IPS-18c (cell line): Measurements from ENCODE around the gene FIG4.
"Not testable (repeated sequence)": the region's sequence is repeated elsewhere in the genome, so short reads cannot be mapped to it uniquely, and the experiment has no call there.

ENCODE experiments used
- H3K4me3 ChIP-seq: 2 replicates; pipeline ENCODE4 v1.7.0; 2013; ENCODE audit warnings: low read depth, mild to moderate bottlenecking, low read length, moderate library complexity; ENCODE audit not compliant: insufficient read depth
- H3K9me3 ChIP-seq: one replicate; pipeline ENCODE4 v1.6.1; 2013; ENCODE audit warnings: mild to moderate bottlenecking, low read length, moderate library complexity; ENCODE audit not compliant: control insufficient read depth, insufficient read depth

The FIG4 gene

DNA sequence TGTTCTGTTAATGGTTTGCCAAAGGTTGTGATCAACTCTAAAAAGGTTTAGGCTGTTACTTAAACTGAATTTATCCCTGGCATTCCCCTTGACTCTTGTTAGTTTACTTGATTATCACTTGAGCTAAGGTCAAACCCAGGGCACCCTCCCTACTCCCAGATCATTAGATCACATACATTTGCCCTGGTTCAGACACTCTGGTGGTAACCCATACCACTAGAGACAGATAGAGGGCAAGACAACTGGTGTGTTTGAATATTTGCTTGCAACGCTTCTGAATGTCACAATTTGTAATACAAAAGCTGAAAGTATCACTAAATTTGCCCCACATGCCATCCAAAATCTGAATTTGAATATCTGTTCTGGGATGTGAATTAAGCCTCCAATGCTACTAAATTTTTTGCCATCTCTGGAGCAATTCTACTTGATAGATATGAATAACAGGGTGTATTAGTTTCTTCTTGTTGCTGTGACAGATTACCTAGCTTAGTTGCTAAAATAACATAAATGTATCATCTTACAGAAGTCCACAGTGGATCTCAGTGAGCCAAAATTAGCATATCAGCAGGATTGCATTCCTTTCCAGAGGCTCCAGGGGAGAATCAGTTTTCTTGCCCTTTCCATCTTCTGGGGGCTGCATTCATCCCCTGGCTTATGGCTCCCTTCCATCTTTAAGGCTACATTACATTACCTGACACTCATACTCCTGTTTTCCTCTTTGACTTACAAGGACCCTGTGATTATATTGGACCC lies 45.4 kb downstream of the FIG4 start:
- H3K9me3 ChIP-seq = no peaks in the 10 kb centered on the region
- H3K4me3 ChIP-seq = no peak overlapping the region

DNA sequence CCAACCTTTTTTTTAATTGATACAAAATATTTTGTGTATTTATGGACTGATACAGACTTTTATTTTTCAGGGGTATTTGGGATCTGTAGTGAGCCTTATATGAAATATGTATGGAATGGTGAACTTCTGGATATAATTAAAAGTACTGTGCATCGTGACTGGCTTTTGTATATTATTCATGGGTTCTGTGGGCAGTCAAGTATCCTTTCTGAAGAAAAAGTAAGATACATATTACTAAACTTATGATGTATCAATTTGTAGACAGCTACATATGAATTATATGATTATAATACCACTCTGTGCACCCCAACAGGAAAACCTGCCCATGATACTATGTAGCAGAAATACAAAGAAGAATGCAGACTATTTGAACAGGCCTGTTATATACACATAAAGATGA lies 47.2 kb downstream of the FIG4 start:
- H3K4me3 ChIP-seq = no peak overlapping the region
- no peaks in the 10 kb centered on the region for H3K9me3 ChIP-seq

DNA sequence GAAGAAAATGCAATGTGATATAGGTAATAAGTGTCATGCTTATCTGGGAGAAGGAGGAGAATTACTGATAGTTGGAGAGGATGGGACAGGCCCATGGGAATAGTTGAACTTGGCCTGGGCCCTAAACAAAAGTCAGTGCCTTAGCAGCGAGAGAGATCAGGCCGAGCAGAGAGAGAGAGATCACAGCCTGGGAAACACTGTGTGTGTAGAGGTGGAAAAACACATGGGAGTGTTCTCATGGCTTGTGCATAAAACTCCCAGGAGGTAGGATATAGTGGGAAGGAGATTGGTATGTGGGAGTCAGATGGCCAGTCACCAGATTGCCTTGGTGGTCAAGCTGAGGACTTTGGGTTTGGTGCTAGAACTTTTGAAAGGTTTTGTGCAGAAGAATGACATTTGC lies 47.6 kb downstream of the FIG4 start:
- Histone ChIP-seq H3K9me3 (no peaks in the 10 kb centered on the region), H3K4me3 (no peak overlapping the region)

DNA sequence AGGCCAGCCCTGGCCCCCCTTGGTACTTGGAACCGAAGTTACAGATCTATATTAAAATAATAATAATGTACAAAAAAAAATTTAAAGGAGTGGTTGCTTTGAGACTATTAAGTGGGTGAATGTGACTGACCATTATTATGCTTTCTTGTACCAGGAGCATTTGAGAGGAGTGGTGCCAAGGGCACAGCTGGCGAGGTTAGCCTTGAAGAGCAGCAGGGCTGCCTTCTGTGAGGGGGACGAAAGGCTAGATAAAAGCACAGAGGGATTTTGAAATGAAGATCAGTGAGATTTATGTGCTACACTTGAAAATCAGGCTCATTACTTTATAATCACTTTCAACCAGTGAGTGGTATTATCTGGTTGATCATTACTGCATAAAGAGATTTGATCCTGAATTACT lies 48.6 kb downstream of the FIG4 start:
- Histone ChIP-seq H3K4me3 (no peak overlapping the region), H3K9me3 (no peaks in the 10 kb centered on the region)

DNA sequence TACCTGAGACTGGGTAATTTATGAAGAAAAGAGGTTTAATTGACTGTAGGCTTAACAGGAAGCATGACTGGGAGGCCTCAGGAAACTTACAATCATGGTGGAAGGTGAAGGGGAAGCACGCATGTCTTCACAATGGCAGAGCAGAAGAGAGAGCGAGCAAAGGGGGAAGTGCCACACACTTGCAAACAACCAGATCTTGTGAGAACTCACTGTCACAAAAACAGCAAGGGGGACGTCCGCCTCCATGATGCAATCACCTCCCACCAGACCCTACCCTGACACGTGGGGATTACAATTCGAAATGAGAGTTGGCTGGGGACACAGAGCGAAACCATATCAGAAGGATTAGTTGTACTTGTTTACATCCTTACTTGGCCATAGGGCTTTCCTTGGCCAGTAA lies 49.7 kb downstream of the FIG4 start:
- H3K4me3 ChIP-seq = no peak overlapping the region
- no peaks in the 10 kb centered on the region for H3K9me3 ChIP-seq

DNA sequence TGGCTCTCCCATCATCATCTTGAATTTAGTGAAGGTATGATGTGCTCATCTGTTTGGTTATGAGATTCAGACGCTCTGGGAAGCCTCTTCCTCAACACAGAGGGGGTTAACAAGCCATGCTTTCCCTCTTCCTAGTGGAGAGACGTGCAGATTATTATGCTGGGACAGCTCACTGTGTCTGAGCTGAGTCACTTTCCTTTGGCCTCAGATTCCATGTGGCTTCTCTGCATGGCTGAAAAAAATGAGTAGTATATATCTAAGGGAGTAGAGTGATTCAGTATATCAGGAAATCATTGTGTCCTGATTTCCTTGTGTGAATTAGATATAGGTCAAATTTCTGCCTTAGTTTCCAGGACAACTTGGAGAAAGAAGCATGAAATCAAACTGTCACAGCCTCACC lies 52.6 kb downstream of the FIG4 start:
- H3K9me3 ChIP-seq = no peaks in the 10 kb centered on the region
- H3K4me3 ChIP-seq = no peak overlapping the region

DNA sequence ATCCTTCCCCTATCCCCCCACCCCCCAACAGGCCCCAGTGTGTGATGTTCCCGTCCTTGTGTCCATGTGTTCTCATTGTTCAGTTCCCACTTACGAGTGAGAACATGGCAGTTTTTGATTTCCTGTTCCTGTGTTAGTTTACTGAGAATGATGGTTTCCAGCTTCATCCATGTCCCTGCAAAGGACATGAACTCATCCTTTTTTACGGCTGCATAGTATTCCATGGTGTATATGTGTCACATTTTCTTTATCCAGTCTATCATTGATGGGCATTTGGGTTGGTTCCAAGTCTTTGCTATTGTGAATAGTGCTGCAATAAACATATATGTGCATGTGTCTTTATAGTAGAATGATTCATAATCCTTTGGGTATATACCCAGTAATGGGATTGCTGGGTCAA lies 53.7 kb downstream of the FIG4 start:
- not testable (repeated sequence) for H3K4me3 ChIP-seq, H3K9me3 ChIP-seq

DNA sequence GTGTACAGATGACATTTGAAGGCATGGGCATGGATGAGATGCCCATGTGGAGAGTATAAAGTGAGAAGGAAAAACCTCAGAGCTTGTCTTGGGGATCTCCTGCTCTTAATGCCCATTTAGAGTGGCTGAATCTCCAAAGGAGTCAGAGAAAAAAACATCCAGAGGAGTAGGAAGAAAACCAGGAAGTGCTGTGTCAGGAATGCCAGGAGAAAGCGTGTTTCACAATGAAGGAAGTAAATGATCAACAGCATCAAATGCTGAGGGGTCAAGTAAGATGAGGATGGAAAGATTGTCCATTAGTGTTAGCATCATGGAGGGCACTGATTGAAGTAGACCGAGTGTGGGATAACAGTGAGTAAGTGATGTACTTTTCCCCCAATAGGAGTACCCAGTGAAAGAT lies 56.1 kb downstream of the FIG4 start:
- no peaks in the 10 kb centered on the region for H3K9me3 ChIP-seq
- no peak overlapping the region for H3K4me3 ChIP-seq

DNA sequence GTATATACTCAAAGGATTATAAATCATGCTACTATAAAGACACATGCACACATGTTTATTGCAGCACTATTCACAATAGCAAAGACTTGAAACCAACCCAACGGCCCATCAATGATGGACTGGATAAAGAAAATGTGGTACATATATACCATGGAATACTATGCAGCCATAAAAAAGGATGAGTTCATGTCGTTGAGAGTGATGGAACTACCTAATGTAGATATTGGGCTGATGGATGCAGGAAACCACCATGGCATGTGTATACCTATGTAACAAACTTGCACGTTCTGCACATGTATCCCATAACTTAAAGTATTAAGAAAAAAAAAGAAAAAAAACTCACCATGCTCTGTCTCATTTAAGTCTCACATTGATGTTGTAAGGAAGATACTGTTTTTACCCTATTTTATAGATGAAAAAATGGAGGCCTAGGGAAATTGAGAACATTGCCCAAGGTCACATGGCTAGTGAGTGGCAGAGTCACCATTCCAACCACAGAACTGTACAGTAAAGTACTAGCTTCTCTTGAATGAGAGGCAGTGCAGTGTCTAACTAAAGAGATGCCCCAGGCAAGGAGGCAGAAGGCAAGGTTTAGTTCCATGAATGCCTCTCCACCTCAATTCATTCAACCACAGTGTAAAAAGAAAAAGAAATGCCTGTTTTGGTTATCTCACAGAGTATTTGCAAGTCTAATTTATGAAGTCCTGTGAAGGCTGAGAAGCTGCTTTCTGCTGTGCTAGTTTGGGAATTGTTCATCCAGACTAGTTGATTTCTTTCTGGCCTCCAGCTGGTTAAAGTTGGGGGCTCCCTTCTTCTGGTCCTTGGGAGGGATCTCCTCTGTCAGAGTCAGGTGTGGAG lies 68.2 kb downstream of the FIG4 start:
- H3K4me3 ChIP-seq = no peak overlapping the region
- H3K9me3 ChIP-seq = no peaks in the 10 kb centered on the region

DNA sequence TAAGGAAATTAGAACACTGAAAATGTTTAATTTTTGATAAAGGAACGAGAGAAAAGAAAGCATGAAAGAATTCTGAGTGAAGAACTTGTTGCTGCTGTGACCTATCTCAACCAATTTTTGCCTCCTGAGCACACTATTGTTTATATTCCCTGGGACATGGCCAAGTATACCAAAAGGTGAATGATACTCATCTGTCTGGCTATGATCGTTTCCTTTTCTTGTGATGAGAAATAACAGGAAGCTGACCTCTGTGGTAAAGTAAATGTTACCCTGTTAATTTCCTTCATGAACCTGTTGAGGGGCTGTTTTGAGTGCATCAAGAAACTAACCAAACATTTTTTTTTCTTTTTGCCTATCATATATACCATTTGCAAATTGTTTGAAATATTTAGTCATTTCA lies 69.1 kb downstream of the FIG4 start:
- Histone ChIP-seq H3K4me3 (no peak overlapping the region), H3K9me3 (no peaks in the 10 kb centered on the region)

DNA sequence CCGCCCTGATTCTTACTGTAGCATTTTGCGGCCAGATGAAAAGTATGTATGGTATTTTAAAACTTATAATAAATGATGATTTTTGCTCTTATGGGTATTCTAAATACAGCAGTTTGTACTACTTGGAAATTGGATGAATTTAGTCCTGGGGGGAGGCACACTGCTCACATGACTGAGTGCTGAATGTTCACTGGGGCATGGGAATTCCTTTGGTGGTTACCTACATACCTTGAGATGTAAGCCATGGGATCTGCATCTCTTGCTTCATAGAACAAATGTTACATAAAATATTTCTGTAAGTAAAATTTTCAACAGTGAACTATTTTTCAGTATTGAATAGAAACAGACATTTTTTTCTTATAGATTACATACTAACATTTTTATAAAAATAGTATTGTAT lies 71.1 kb downstream of the FIG4 start:
- Histone ChIP-seq H3K4me3 (no peak overlapping the region), H3K9me3 (no peaks in the 10 kb centered on the region)

DNA sequence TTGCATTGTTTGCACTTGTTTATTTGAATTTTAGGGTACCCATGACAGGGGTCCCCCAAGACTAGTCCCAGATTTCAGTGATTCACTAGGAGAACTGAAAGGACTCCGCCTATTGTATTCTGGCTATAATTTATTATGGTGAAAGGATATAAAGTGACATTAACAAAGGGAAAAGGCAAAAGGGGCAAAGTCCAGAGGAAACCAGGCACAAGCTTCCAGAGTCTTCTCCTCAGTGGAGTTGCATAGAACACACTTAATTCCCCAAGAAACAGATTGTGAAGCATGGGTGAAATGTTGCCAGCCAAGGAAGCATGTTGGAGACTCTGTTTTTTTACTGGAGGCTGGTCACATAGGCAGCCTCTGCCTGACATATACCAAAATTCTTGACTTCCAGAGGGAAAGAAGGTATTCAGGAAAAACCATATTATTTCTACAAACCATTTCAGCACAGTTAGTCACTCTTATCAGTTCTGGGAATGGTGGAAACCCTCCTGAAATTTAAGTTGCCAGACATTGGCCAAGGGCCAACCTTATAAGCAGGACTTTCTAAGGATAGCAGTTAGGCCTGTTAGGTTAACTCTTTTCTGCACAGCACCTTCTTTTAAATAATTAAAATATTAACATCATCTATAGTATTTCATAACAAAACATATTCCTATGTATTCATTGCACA lies 71.8 kb downstream of the FIG4 start:
- Histone ChIP-seq H3K4me3 (no peak overlapping the region), H3K9me3 (no peaks in the 10 kb centered on the region)

DNA sequence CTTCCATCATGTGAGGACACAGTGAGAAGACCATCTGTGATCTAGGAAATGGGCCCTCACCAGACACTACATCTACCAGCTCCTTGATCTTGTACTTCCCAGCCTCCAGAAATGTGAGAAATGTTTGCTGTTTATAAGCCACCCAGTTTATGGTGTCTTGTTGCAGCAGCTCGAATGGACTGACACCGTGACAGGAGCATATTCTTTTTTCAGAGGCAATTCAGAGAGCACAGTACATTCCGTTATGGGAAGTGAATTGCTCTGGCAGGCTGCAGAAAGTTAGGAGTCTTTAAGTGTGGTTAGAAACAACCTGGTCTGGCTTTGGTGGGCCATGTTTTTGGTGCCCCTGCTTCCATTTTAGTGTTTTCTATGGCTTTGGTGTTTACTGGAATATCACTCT lies 75.1 kb downstream of the FIG4 start:
- Histone ChIP-seq H3K4me3 (no peak overlapping the region), H3K9me3 (no peaks in the 10 kb centered on the region)

DNA sequence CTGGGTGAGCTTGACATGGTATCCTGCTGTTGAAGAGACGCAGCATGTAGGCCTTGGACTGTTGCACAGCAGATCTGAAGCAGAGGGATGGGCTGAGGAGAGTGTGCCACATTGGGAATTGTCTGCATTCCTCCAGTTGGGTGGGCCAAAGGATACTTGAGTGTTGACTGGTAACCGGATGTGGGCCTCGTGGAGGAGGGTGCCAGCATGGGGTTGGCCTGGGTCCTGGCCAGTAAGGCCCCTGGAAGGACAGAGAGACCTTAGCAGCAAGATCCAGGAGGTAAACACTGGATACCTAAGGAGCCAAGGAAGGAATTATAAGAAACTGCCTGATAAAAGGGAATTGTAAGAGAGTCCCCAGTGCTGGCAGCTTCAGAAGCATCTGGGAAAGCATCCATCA lies 76.9 kb downstream of the FIG4 start:
- no peaks in the 10 kb centered on the region for H3K9me3 ChIP-seq

DNA sequence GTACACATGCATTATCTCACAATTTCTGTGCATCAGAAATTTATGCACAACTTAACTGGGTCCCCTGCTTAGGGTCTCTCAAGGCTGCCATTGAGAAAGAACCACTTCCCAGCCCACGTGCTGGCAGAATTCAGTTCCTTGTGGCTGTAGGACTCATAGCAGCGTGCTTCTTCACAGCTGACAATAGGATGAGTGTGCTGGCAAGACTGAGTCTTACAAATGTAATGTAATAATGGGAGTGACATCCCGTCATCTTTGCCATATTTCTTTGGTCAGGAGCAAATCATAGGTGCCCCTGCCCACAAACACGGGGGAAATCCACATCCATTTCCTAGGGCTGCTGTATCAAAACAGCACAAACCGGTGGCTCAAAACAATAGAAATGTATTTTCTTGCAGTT lies 77.4 kb downstream of the FIG4 start:
- no peak overlapping the region for H3K4me3 ChIP-seq
- no peaks in the 10 kb centered on the region for H3K9me3 ChIP-seq

More for the DNA sequence above, 76.9 kb downstream of the FIG4 start:
- H3K4me3 ChIP-seq = no peak overlapping the region

DNA sequence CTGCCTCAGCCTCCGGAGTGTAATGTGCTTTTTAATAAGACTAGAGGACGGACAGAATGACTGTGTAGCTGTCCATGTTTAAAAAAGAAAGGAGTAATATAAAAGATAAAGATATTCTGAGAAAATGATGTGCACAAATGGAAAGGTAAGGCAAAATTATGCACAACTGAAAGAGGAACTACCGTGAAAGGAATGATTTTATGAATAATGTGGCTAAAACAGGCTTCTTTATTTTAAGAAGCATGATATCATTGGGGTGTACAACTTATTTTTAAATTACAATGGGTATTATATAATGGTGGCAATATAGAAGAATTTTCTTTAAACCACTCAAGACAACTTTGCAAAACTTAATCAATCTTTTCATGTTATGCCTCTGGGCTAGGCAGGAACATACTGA lies 78.1 kb downstream of the FIG4 start:
- Histone ChIP-seq H3K4me3 (no peak overlapping the region), H3K9me3 (no peaks in the 10 kb centered on the region)

DNA sequence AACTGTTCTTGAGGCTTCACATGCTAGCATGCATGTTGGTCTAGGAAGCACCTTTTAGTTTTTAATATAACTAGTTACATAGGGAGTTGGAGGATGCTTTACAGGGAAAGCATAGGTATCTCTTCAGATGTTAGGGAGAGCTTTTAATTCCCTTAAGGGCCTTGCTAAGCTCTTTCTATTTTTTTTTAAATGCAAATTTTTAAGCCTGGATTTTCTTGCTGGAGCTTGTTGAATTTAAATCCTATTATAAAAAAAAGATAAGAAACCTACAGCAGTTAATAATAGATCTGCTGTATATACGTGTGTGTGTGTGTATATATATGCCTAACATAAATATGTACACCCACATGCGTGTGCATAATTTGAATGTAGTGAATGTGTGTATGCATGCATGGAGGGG lies 79.0 kb downstream of the FIG4 start:
- H3K4me3 ChIP-seq = no peak overlapping the region
- no peaks in the 10 kb centered on the region for H3K9me3 ChIP-seq

DNA sequence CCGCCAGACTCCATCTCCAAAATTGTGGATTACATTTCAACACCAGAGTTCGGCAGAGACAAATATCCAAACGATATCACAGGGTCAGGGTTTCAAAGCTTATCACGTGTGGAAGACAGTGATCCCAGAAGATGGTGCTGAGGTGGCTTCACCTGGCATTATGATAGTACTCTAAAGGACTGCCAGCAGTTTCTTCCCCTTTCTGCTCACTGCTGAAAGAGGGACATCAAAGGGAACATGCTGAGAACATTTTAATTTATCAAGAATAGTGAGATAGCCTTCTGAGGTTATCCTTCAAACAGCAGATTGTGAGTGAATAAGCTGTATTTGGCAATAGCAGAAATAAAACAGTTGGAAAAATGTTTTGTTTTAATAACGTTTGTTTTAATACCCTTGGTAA lies 79.7 kb downstream of the FIG4 start:
- Histone ChIP-seq H3K9me3 (no peaks in the 10 kb centered on the region), H3K4me3 (no peak overlapping the region)
